K562 (cell line): ENCODE measurements around the gene SKAP2. TPM values are rescaled to one million over a fixed set of nuclear protein-coding genes. Genes with fewer than 3 reads are reported as not detected.
A peak's percentile ranks its signal among the peaks of the same experiment; 100 is the strongest.

Source experiments
- ARID1B ChIP-seq: fragments of 450-650 bp; IDR thresholded peaks from 2 replicates; pipeline ENCODE4 v1.6.1; 2016; ENCODE audit warnings: antibody characterized with exemption, mild to moderate bottlenecking, inconsistent platforms
- CBFA2T2 ChIP-seq: fragments of 450-650 bp; conservative IDR thresholded peaks from 2 replicates; pipeline ENCODE4 v1.6.1; 2017; ENCODE audit warnings: mild to moderate bottlenecking
- CBFA2T3 ChIP-seq: fragments of 450-650 bp; IDR thresholded peaks from 2 replicates; pipeline ENCODE4 v1.6.1; 2017
- CTBP1 ChIP-seq: fragments of 450-650 bp; IDR thresholded peaks from 2 replicates; pipeline ENCODE4 v1.6.1; 2016; ENCODE audit warnings: borderline replicate concordance
- DPF2 ChIP-seq: fragments of 450-650 bp; IDR thresholded peaks from 2 replicates; pipeline ENCODE4 v1.6.1; 2016
- ELF2 ChIP-seq: fragments of 250-450 bp; sonication (Bioruptor Pico); IDR thresholded peaks from 2 replicates; pipeline ENCODE4 v1.5.0; 2021; ENCODE audit warnings: mild to moderate bottlenecking
- HDAC1 ChIP-seq, 2 experiments: fragments of 450-650 bp; IDR thresholded peaks; 2 replicates each; pipeline ENCODE4 v1.6.1; 2016 to 2017; ENCODE audit warnings: inconsistent platforms in 1 of 2, mild to moderate bottlenecking in 1 of 2, moderate library complexity in 1 of 2
- KLF16 ChIP-seq: IDR thresholded peaks from 2 replicates; pipeline ENCODE4 v1.6.1; 2016; ENCODE audit warnings: antibody characterized with exemption
- NFIC ChIP-seq: fragments of 450-650 bp; IDR thresholded peaks from 2 replicates; pipeline ENCODE4 v1.6.1; 2017; ENCODE audit warnings: mild to moderate bottlenecking, inconsistent platforms
- PML ChIP-seq: IDR thresholded peaks from 2 replicates; pipeline ENCODE4 v1.6.1; 2012; ENCODE audit warnings: low read length, inconsistent platforms
- RCOR1 ChIP-seq, 2 experiments: IDR thresholded peaks; 2 replicates each; pipeline ENCODE4 v1.6.1; 2012; ENCODE audit warnings: low read depth in 2 of 2, low read length in 2 of 2, borderline replicate concordance in 1 of 2, improper control_type of control experiment in 1 of 2
- SMARCE1 ChIP-seq: fragments of 450-650 bp; IDR thresholded peaks from 2 replicates; pipeline ENCODE4 v1.7.1; 2016; ENCODE audit warnings: mild to moderate bottlenecking
- SOX6 ChIP-seq: fragments of 450-650 bp; IDR thresholded peaks from 2 replicates; pipeline ENCODE4 v1.6.1; 2014; ENCODE audit warnings: mild to moderate bottlenecking
- SP2 ChIP-seq: IDR thresholded peaks from 2 replicates; pipeline ENCODE4 v1.6.1; 2011; ENCODE audit warnings: mild to moderate bottlenecking, low read depth, low read length, moderate library complexity; ENCODE audit not compliant: poor library complexity, severe bottlenecking; ENCODE audit errors: extremely low read depth
- SPI1 ChIP-seq: IDR thresholded peaks from 2 replicates; pipeline ENCODE4 v1.6.1; 2011; ENCODE audit warnings: low read depth, low read length, control low read depth, borderline replicate concordance
- TEAD1 ChIP-seq, 2 experiments: fragments of 450-650 bp in 1 of 2; sonication (generic) in 1 of 2; formaldehyde crosslinking; IDR thresholded peaks; 2 replicates each; pipeline versions ENCODE4 v1.4.0 to v1.8.0; 2020 to 2022; ENCODE audit warnings: mild to moderate bottlenecking in 2 of 2, missing genetic modification reagents in 1 of 2
- ZFPM2 ChIP-seq: fragments of 250-450 bp; sonication (Bioruptor Pico); IDR thresholded peaks from 2 replicates; pipeline ENCODE4 v1.5.1; 2022; ENCODE audit warnings: mild to moderate bottlenecking
- ZNF23 ChIP-seq: fragments of 250-450 bp; sonication (Bioruptor Pico); IDR thresholded peaks from 2 replicates; pipeline ENCODE4 v1.4.0; 2020; ENCODE audit warnings: mild to moderate bottlenecking
- ZNF282 ChIP-seq: sonication (generic); formaldehyde crosslinking; IDR thresholded peaks from 2 replicates; pipeline ENCODE4 v1.8.1; 2023; ENCODE audit warnings: missing genetic modification reagents
- ZNF354B ChIP-seq: fragments of 250-450 bp; sonication (Bioruptor Pico); IDR thresholded peaks from 2 replicates; pipeline ENCODE4 v1.4.0; 2020
- ZNF507 ChIP-seq: conservative IDR thresholded peaks from 2 replicates; pipeline ENCODE4 v1.6.1; 2017; ENCODE audit warnings: missing genetic modification characterization, missing compliant biosample characterization
- ZZZ3 ChIP-seq: fragments of 450-650 bp; IDR thresholded peaks from 2 replicates; pipeline ENCODE4 v1.6.1; 2016; ENCODE audit warnings: antibody characterized with exemption, mild to moderate bottlenecking, moderate library complexity
- polyA plus RNA-seq, 8 experiments: library from polyadenylated mRNA; depleted of rRNA in 4 of 8; stranded (reverse) in 5 of 8; unstranded in 3 of 8; fragments of >200 nt; fragmentation: Nextera tagmentation in 2 of 8; fragmentation: Illumina TruSeq in 1 of 8; extraction: Ambion mirVana in 2 of 8; extraction: Trizol in 1 of 8; gene quantifications; 2 replicates each; pipeline versions ENCODE4 v1.2.1 to v1.2.3, GENCODE V29; 2011 to 2014; ENCODE audit warnings: inconsistent platforms in 1 of 8, missing spikeins in 1 of 8
- total RNA-seq, 7 experiments: library from RNA; depleted of rRNA in 6 of 7; stranded (reverse); fragments of >200 nt in 6 of 7; fragmentation: Illumina TruSeq in 2 of 7; extraction: Trizol in 2 of 7; gene quantifications; 2 replicates each; pipeline versions ENCODE4 v1.2.1 to v1.2.3, GENCODE V29; 2011 to 2021; ENCODE audit warnings: low replicate concordance in 1 of 7
- TF ChIP-seq, protein P1 (sequence below): fragments of 450-650 bp; formaldehyde crosslinking; IDR thresholded peaks from 2 replicates; pipeline ENCODE4 v1.4.0; 2020; ENCODE audit warnings: mild to moderate bottlenecking, mixed read lengths
- TF ChIP-seq, protein P2 (sequence below): fragments of 250-450 bp; sonication (Bioruptor Pico); IDR thresholded peaks from 2 replicates; pipeline ENCODE4 v1.4.0; 2020; ENCODE audit warnings: mild to moderate bottlenecking
- TF ChIP-seq, protein P3 (sequence below): fragments of 250-450 bp; sonication (Bioruptor Pico); IDR thresholded peaks from 2 replicates; pipeline ENCODE4 v1.9.0; 2021; ENCODE audit warnings: mild to moderate bottlenecking, inconsistent platforms

The SKAP2 gene
- total and polyA plus RNA-seq, 9 of the 15 experiments (the other 6 are each of a cell fraction or from before 2014, with no cell fraction given), result 4.2 to 11.7 (median 8.3) TPM

GRCh38 chr7:26858241-26858715 is 6.1 kb downstream of the SKAP2 start (continued):
- TF ChIP-seq KLF16, result peak; percentile 73
- TF ChIP-seq TEAD1 (CRISPR knock-in tag; IDR thresholded peaks at IDR 0.05), result no peak
- TF ChIP-seq, protein P1, sequence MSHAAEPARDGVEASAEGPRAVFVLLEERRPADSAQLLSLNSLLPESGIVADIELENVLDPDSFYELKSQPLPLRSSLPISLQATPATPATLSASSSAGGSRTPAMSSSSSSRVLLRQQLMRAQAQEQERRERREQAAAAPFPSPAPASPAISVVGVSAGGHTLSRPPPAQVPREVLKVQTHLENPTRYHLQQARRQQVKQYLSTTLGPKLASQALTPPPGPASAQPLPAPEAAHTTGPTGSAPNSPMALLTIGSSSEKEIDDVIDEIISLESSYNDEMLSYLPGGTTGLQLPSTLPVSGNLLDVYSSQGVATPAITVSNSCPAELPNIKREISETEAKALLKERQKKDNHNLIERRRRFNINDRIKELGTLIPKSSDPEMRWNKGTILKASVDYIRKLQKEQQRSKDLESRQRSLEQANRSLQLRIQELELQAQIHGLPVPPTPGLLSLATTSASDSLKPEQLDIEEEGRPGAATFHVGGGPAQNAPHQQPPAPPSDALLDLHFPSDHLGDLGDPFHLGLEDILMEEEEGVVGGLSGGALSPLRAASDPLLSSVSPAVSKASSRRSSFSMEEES (CRISPR knock-in tag), result no peak
- TF ChIP-seq ZNF354B, result no peak
- TF ChIP-seq ZNF507 (tag), result no peak
- TF ChIP-seq CBFA2T2, result peak; percentile 66
- TF ChIP-seq ZNF282 (CRISPR knock-in tag), result no peak
- TF ChIP-seq CTBP1, result peak; percentile 72
- peak; percentile 48; the same call in 1 of the 2 replicates for TF ChIP-seq NFIC
- no peak for TF ChIP-seq ELF2 (CRISPR knock-in tag)
- no peak for TF ChIP-seq SPI1
- TF ChIP-seq DPF2, result peak; percentile 44; the same call in 1 of the 2 replicates
- TF ChIP-seq RCOR1 (IDR thresholded peaks at IDR 0.05; ENCODE audit: borderline replicate concordance in 1 of 2, low read depth in 2 of 2, low read length in 2 of 2), result peak in 1 of 2 experiments; percentile 82; a peak in 2 of 4 replicates
- TF ChIP-seq ZFPM2 (CRISPR knock-in tag), result no peak
- TF ChIP-seq PML, result 0 out of 2 replicates have a peak, but pooled peaks have one; percentile 22
- TF ChIP-seq, protein P2, sequence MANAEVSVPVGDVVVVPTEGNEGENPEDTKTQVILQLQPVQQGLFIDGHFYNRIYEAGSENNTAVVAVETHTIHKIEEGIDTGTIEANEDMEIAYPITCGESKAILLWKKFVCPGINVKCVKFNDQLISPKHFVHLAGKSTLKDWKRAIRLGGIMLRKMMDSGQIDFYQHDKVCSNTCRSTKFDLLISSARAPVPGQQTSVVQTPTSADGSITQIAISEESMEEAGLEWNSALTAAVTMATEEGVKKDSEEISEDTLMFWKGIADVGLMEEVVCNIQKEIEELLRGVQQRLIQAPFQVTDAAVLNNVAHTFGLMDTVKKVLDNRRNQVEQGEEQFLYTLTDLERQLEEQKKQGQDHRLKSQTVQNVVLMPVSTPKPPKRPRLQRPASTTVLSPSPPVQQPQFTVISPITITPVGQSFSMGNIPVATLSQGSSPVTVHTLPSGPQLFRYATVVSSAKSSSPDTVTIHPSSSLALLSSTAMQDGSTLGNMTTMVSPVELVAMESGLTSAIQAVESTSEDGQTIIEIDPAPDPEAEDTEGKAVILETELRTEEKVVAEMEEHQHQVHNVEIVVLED (CRISPR knock-in tag), result no peak
- 0 out of 4 replicates have a peak, but pooled peaks of 1 of the 2 experiments have one; percentile 33 for TF ChIP-seq HDAC1 (IDR thresholded peaks at IDR 0.05)
- TF ChIP-seq SOX6, result peak; percentile 44; the same call in 1 of the 2 replicates
- TF ChIP-seq ARID1B, result peak; percentile 83
- TF ChIP-seq SMARCE1, result peak; percentile 63; the same call in 1 of the 2 replicates
- TF ChIP-seq CBFA2T3, result peak; percentile 83
- no peak for TF ChIP-seq ZZZ3
- TF ChIP-seq, protein P3, sequence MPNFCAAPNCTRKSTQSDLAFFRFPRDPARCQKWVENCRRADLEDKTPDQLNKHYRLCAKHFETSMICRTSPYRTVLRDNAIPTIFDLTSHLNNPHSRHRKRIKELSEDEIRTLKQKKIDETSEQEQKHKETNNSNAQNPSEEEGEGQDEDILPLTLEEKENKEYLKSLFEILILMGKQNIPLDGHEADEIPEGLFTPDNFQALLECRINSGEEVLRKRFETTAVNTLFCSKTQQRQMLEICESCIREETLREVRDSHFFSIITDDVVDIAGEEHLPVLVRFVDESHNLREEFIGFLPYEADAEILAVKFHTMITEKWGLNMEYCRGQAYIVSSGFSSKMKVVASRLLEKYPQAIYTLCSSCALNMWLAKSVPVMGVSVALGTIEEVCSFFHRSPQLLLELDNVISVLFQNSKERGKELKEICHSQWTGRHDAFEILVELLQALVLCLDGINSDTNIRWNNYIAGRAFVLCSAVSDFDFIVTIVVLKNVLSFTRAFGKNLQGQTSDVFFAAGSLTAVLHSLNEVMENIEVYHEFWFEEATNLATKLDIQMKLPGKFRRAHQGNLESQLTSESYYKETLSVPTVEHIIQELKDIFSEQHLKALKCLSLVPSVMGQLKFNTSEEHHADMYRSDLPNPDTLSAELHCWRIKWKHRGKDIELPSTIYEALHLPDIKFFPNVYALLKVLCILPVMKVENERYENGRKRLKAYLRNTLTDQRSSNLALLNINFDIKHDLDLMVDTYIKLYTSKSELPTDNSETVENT (CRISPR knock-in tag), result no peak
- TF ChIP-seq SP2, result no peak
- TF ChIP-seq ZNF23, result no peak
